Hepatocyte (in vitro differentiated cells): ENCODE data around the gene EXD2.

Experiments
- EZH2 ChIP-seq: fragments of 200-600 bp; sonication (generic); IDR thresholded peaks from 2 replicates; pipeline ENCODE4 v1.6.1; 2016; ENCODE audit warnings: antibody characterized with exemption, mild to moderate bottlenecking, borderline replicate concordance
- TF ChIP-seq, protein P1 (sequence below): fragments of 200-600 bp; sonication (generic); IDR thresholded peaks from 2 replicates; pipeline ENCODE4 v1.5.1; 2016; ENCODE audit warnings: antibody characterized with exemption, mild to moderate bottlenecking; ENCODE audit not compliant: poor library complexity

DNA sequence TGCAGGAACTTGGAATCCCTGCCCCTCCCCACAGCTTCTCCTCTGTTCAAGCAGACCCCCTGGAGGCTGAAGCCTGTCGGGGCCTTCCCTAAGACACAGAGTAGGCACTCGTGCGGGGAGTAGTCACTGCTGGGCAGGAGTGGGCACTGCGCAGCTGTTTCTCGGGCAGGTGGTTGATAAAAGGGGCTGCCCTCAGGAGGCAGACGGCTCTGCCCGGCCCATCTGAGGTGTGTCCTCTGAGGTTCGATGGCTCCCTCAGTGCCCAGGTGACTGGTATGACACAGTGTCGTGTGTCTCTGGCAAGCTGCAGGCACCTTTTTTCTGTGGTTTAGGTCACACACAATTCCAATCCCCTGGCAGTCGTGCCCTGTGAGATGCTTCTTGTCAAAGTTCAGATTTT lies 78.8 kb downstream of the EXD2 start:
- TF ChIP-seq, protein P1, sequence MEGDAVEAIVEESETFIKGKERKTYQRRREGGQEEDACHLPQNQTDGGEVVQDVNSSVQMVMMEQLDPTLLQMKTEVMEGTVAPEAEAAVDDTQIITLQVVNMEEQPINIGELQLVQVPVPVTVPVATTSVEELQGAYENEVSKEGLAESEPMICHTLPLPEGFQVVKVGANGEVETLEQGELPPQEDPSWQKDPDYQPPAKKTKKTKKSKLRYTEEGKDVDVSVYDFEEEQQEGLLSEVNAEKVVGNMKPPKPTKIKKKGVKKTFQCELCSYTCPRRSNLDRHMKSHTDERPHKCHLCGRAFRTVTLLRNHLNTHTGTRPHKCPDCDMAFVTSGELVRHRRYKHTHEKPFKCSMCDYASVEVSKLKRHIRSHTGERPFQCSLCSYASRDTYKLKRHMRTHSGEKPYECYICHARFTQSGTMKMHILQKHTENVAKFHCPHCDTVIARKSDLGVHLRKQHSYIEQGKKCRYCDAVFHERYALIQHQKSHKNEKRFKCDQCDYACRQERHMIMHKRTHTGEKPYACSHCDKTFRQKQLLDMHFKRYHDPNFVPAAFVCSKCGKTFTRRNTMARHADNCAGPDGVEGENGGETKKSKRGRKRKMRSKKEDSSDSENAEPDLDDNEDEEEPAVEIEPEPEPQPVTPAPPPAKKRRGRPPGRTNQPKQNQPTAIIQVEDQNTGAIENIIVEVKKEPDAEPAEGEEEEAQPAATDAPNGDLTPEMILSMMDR: no peak
- no peak for TF ChIP-seq EZH2
